ENCODE data around the gene TPRN.

Gene TPRN

DNA sequence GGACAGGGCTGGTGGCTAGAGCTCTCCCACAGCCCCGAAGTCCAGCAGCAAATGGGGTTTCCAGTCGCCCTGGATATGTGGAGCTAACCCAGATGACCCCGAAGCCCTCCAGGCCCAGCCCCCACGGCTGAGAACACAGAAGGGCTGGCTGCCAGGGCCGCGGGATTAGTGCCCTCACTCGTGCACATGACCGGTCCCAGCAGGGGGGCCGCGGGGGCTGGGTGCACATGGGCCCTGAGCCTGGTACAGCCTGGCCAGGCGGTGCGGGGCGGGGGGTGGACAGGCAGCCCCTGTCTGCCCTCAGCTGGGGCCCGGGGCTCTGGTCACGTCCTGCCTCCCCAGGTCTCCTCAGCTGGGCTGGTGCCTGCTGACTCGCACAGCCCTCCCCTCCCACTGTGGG lies 6.2 kb downstream of the TPRN start:
- TF ChIP-seq CREB1 (IDR thresholded peaks at IDR 0.05; ENCODE audit: low read depth) (no peak), TCF12 (IDR thresholded peaks at IDR 0.05; ENCODE audit: low read depth) (0 out of 2 replicates have a peak, but pooled peaks have one; percentile 36), YY1 (IDR thresholded peaks at IDR 0.05; ENCODE audit: low read depth) (no peak), ZBTB7A (IDR thresholded peaks at IDR 0.05; ENCODE audit: low read depth) (no peak; the same call in 1 of the 2 replicates), CEBPB (IDR thresholded peaks at IDR 0.05) (no peak), NFIC (IDR thresholded peaks at IDR 0.05) (peak; percentile 68)
- TF ChIP-seq, protein P1, sequence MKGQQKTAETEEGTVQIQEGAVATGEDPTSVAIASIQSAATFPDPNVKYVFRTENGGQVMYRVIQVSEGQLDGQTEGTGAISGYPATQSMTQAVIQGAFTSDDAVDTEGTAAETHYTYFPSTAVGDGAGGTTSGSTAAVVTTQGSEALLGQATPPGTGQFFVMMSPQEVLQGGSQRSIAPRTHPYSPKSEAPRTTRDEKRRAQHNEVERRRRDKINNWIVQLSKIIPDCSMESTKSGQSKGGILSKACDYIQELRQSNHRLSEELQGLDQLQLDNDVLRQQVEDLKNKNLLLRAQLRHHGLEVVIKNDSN (IDR thresholded peaks at IDR 0.05): 0 out of 2 replicates have a peak, but pooled peaks have one; percentile 37

DNA sequence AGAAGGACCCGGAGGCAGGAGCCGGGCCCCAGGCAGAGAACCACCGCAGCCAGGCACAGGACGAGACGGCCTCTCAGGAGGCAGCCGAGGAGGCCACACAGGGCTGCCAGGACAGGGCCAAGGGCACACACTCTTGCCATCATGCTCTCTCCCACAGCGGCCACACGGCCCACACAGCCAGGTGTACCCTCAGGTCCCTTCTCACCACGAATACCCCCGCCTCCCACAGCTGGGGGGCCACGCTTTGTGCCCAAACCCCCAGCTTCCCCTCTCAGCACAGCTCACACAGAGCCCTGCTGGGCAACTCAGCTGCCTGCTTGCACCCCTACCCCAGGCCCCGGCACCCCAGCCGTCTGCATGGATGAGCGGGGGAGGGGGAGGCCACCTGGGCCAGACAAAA lies 6.8 kb downstream of the TPRN start:
- TF ChIP-seq EGR1 (IDR thresholded peaks at IDR 0.05): no peak
- TF ChIP-seq, protein P2, sequence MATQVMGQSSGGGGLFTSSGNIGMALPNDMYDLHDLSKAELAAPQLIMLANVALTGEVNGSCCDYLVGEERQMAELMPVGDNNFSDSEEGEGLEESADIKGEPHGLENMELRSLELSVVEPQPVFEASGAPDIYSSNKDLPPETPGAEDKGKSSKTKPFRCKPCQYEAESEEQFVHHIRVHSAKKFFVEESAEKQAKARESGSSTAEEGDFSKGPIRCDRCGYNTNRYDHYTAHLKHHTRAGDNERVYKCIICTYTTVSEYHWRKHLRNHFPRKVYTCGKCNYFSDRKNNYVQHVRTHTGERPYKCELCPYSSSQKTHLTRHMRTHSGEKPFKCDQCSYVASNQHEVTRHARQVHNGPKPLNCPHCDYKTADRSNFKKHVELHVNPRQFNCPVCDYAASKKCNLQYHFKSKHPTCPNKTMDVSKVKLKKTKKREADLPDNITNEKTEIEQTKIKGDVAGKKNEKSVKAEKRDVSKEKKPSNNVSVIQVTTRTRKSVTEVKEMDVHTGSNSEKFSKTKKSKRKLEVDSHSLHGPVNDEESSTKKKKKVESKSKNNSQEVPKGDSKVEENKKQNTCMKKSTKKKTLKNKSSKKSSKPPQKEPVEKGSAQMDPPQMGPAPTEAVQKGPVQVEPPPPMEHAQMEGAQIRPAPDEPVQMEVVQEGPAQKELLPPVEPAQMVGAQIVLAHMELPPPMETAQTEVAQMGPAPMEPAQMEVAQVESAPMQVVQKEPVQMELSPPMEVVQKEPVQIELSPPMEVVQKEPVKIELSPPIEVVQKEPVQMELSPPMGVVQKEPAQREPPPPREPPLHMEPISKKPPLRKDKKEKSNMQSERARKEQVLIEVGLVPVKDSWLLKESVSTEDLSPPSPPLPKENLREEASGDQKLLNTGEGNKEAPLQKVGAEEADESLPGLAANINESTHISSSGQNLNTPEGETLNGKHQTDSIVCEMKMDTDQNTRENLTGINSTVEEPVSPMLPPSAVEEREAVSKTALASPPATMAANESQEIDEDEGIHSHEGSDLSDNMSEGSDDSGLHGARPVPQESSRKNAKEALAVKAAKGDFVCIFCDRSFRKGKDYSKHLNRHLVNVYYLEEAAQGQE (IDR thresholded peaks at IDR 0.05; ENCODE audit: low read depth): no peak
- no peak for TF ChIP-seq CREB1 (IDR thresholded peaks at IDR 0.05; ENCODE audit: low read depth)
- no peak for TF ChIP-seq TEAD4 (IDR thresholded peaks at IDR 0.05)
- TF ChIP-seq TAF1 (IDR thresholded peaks at IDR 0.05; ENCODE audit: low read depth): no peak
- TF ChIP-seq, protein P3, sequence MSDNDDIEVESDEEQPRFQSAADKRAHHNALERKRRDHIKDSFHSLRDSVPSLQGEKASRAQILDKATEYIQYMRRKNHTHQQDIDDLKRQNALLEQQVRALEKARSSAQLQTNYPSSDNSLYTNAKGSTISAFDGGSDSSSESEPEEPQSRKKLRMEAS (IDR thresholded peaks at IDR 0.05): no peak
- TF ChIP-seq EP300 (IDR thresholded peaks at IDR 0.05; ENCODE audit: borderline replicate concordance): no peak
- TF ChIP-seq, protein P1 (IDR thresholded peaks at IDR 0.05): no peak
- TF ChIP-seq TCF12 (IDR thresholded peaks at IDR 0.05; ENCODE audit: low read depth): no peak
- TF ChIP-seq RAD21 (IDR thresholded peaks at IDR 0.05; ENCODE audit: low read depth): no peak

DNA sequence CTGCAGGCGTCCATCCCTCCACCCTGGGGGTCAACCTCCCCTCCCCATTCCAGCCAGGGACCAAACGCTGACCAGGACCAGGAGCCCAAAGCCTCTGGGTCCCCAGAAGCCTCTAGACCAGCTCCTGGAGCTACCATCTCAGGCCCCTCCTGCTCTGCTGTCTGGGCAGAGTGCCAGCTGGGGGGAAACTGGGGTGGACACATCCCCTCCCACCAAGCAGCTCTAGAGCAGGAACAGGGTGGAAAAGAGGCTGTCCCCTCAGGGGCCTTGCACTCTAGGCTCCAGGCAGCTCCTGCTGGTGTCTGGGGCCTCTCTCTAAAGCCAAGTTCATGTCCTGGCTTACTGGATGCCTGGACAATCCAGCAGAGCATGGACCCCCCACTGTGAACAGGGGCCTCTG lies 7.7 kb downstream of the TPRN start:
- TF ChIP-seq TAF1 (IDR thresholded peaks at IDR 0.05; ENCODE audit: low read depth) (no peak), RAD21 (IDR thresholded peaks at IDR 0.05; ENCODE audit: low read depth) (no peak), EP300 (IDR thresholded peaks at IDR 0.05; ENCODE audit: borderline replicate concordance) (no peak), CEBPB (IDR thresholded peaks at IDR 0.05) (no peak), NFIC (IDR thresholded peaks at IDR 0.05) (no peak), CREB1 (IDR thresholded peaks at IDR 0.05; ENCODE audit: low read depth) (no peak), EGR1 (IDR thresholded peaks at IDR 0.05) (no peak), ZBTB7A (IDR thresholded peaks at IDR 0.05; ENCODE audit: low read depth) (no peak), TCF12 (IDR thresholded peaks at IDR 0.05; ENCODE audit: low read depth) (no peak)
- TF ChIP-seq, protein P2 (IDR thresholded peaks at IDR 0.05; ENCODE audit: low read depth): no peak
- TF ChIP-seq, protein P1 (IDR thresholded peaks at IDR 0.05): no peak
- TF ChIP-seq, protein P3 (IDR thresholded peaks at IDR 0.05): no peak

DNA sequence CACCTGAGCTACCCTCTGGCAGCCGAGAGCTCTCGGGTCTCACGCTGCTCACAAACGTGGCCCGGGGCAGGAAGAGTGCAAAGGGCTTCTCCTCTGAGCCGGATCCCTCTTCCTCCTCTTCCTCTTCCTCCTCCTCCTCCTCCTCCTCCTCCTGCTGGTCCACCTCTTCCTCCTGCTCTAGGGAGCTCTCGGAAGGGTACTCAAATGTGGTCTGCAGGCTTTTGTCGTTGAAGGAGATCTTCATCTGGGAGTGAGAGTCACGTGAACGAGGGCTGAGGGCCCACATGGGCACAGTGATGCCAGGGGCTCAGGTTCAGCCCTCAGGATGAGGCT lies 8.1 kb downstream of the TPRN start:
- no peak for TF ChIP-seq NFIC (IDR thresholded peaks at IDR 0.05)

DNA sequence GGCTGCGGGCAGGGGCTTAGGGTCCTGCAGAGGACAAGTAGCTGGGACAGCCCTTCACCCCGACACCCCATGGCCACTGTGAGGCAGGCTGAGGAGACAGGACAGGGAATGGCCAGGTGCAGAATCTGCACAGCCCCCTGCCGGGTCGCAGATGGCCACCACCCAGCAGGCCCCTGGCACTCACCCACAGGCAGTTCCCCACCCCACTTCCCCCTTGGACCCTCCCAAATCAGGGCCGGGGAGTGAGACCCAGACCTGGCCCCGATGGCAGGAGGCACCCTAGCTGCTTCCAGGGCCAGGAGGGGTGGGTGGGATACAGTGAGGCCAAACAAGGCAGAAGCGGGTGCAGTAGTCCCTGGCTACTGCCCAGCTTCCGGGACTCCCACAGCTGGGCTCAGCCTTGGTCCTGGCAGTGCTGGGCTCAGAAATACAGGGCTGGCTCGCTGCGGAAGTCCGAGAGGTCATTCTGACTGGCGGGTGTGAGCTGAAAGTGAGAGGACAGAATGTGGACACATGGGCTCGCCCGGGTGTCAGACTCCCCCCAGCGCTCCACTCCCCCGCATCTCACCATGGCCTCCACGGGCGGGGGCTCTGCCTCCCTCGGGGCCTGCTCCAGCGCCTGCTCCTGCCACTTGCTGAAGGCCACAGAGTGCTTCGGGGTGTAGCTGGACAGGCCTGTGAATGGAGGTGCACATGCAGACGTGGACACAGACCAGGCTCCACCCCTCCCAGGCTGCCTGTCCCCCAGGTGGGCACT lies 8.7 kb downstream of the TPRN start:
- TF ChIP-seq TAF1 (IDR thresholded peaks at IDR 0.05; ENCODE audit: low read depth) (no peak), TCF12 (IDR thresholded peaks at IDR 0.05; ENCODE audit: low read depth) (no peak), RAD21 (IDR thresholded peaks at IDR 0.05; ENCODE audit: low read depth) (no peak), EP300 (IDR thresholded peaks at IDR 0.05; ENCODE audit: borderline replicate concordance) (no peak), CEBPB (IDR thresholded peaks at IDR 0.05) (no peak), EGR1 (IDR thresholded peaks at IDR 0.05) (no peak), NFIC (IDR thresholded peaks at IDR 0.05) (no peak), ZBTB7A (IDR thresholded peaks at IDR 0.05; ENCODE audit: low read depth) (no peak), YY1 (IDR thresholded peaks at IDR 0.05; ENCODE audit: low read depth) (no peak), TEAD4 (IDR thresholded peaks at IDR 0.05) (no peak), CREB1 (IDR thresholded peaks at IDR 0.05; ENCODE audit: low read depth) (no peak), FOXM1 (IDR thresholded peaks at IDR 0.05; ENCODE audit: borderline replicate concordance, low read depth) (no peak)
- TF ChIP-seq, protein P1 (IDR thresholded peaks at IDR 0.05): no peak
- TF ChIP-seq, protein P2 (IDR thresholded peaks at IDR 0.05; ENCODE audit: low read depth): no peak
- TF ChIP-seq, protein P3 (IDR thresholded peaks at IDR 0.05): no peak
